Endothelial cell of umbilical vein (primary cell): ENCODE results near the gene PLEKHG3. TPM values are rescaled to one million over a fixed set of nuclear protein-coding genes. Genes with fewer than 3 reads are reported as not detected.

Experiments
- BruUV-seq: library from RNA; stranded (reverse); fragments of 400-500 nt; replicated peaks from 2 replicates; lab custom pipeline; 2021; lab: Mats Ljungman, UMichigan
- CTCF ChIA-PET: fragments of 300-600, 350-600 bp; sonication (Branson Sonifier 250); formaldehyde crosslinking; loops from one replicate; lab custom pipeline; 2021; ENCODE audit warnings: antibody characterized with exemption, inconsistent platforms; lab: Charles Lee
- POLR2A ChIA-PET: fragments of 300-600, 350-600 bp; sonication (Branson Sonifier 250); formaldehyde crosslinking; loops from one replicate; lab custom pipeline; 2021; ENCODE audit warnings: antibody characterized with exemption, inconsistent platforms; lab: Charles Lee
- DNase-seq: peaks from one replicate; pipeline ENCODE4 v3.0.0-alpha.2; 2011; ENCODE audit warnings: low read depth, low spot score
- FAIRE-seq: peaks from 2 replicates; lab custom pipeline; 2011; peaks lifted over from hg19 to GRCh38; lab: Jason Lieb, UNC
- H2AFZ ChIP-seq: 2 replicates; pipeline ENCODE4 v1.6.0; 2012; ENCODE audit warnings: low read depth, low read length, control low read depth, inconsistent platforms
- H3K27ac ChIP-seq: 2 replicates; pipeline ENCODE4 v1.5.1; 2011; ENCODE audit warnings: low read depth, mild to moderate bottlenecking, control low read depth, low read length, moderate library complexity; ENCODE audit not compliant: insufficient read depth
- H3K27me3 ChIP-seq, 2 experiments: 2 replicates each; pipeline versions ENCODE4 v1.6.0 to v1.6.1; 2011; ENCODE audit warnings: low read length in 2 of 2, mixed read lengths in 1 of 2; ENCODE audit not compliant: control insufficient read depth in 2 of 2, insufficient read depth in 2 of 2
- H3K36me3 ChIP-seq, 2 experiments: 2 replicates in 1 of 2; 3 replicates in 1 of 2; pipeline ENCODE4 v1.5.1; 2011; ENCODE audit warnings: low read length in 2 of 2, mild to moderate bottlenecking in 1 of 2, moderate library complexity in 1 of 2; ENCODE audit not compliant: control insufficient read depth in 2 of 2, insufficient read depth in 2 of 2; ENCODE audit errors: extremely low read depth in 1 of 2
- H3K4me1 ChIP-seq: 3 replicates; pipeline ENCODE4 v1.5.1; 2011; ENCODE audit warnings: mild to moderate bottlenecking, low read length; ENCODE audit not compliant: control insufficient read depth, insufficient read depth; ENCODE audit errors: extremely low read depth
- H3K4me2 ChIP-seq: 2 replicates; pipeline ENCODE4 v1.6.1; 2011; ENCODE audit warnings: low read length, control low read depth, mixed read lengths; ENCODE audit not compliant: insufficient read depth
- H3K4me3 ChIP-seq, 3 experiments: fragments of 200-600 bp in 1 of 3; sonication (generic), shearing (Covaris generic) in 1 of 3; replicated peaks in 1 of 3; 2 replicates each; pipeline ENCODE4 v1.5.1; 2011 to 2016; ENCODE audit warnings: control low read depth in 3 of 3, low read length in 3 of 3, mild to moderate bottlenecking in 2 of 3, inconsistent platforms in 1 of 3, low read depth in 1 of 3, moderate library complexity in 1 of 3; ENCODE audit not compliant: insufficient read depth in 1 of 3
- H3K79me2 ChIP-seq: 2 replicates; pipeline ENCODE4 v1.6.0; 2012; ENCODE audit warnings: low read length, inconsistent platforms; ENCODE audit not compliant: control insufficient read depth, insufficient read depth
- H3K9ac ChIP-seq: replicated peaks from 2 replicates; pipeline ENCODE3; 2011; ENCODE audit warnings: low read length, control low read depth; ENCODE audit not compliant: insufficient read depth; ENCODE audit errors: extremely low read depth
- H3K9me1 ChIP-seq: replicated peaks from 3 replicates; pipeline ENCODE4 v1.6.0; 2011; ENCODE audit warnings: mild to moderate bottlenecking, low read length; ENCODE audit not compliant: control insufficient read depth, insufficient read depth; ENCODE audit errors: extremely low read depth
- H3K9me3 ChIP-seq: replicated peaks from 2 replicates; pipeline ENCODE4 v1.5.1; 2012; ENCODE audit warnings: low read length, inconsistent platforms; ENCODE audit not compliant: control insufficient read depth, insufficient read depth
- H4K20me1 ChIP-seq: replicated peaks from 2 replicates; pipeline ENCODE3; 2011; ENCODE audit warnings: mild to moderate bottlenecking, low read length; ENCODE audit not compliant: control insufficient read depth, insufficient read depth; ENCODE audit errors: extremely low read depth
- EZH2 ChIP-seq: IDR thresholded peaks from 2 replicates; pipeline ENCODE4 v1.6.1; 2012; ENCODE audit warnings: borderline replicate concordance, low read depth, mild to moderate bottlenecking, moderate library complexity, low read length, inconsistent platforms; ENCODE audit not compliant: severe bottlenecking
- FOS ChIP-seq: IDR thresholded peaks from 2 replicates; pipeline ENCODE4 v1.6.1; 2011; ENCODE audit warnings: mild to moderate bottlenecking, low read length, moderate library complexity, borderline replicate concordance; ENCODE audit not compliant: insufficient read depth
- GATA2 ChIP-seq: IDR thresholded peaks from 2 replicates; pipeline ENCODE4 v1.7.0; 2011; ENCODE audit warnings: low read depth, mild to moderate bottlenecking, moderate library complexity, mixed read lengths, low read length; ENCODE audit not compliant: insufficient read length, insufficient read depth
- JUN ChIP-seq: IDR thresholded peaks from 2 replicates; pipeline ENCODE4 v1.6.1; 2011; ENCODE audit warnings: borderline replicate concordance, low read depth; ENCODE audit not compliant: insufficient read length, insufficient read depth
- MYC ChIP-seq: IDR thresholded peaks from one replicate; pipeline ENCODE4 v1.6.1; 2011; ENCODE audit warnings: mild to moderate bottlenecking, low read depth, low read length
- POLR2A ChIP-seq: IDR thresholded peaks from 2 replicates; pipeline ENCODE4 v1.6.1; 2012; ENCODE audit warnings: low read depth, mild to moderate bottlenecking, control low read depth, low read length
- POLR2AphosphoS5 ChIP-seq: IDR thresholded peaks from 2 replicates; pipeline ENCODE4 v1.6.1; 2012; ENCODE audit warnings: low read depth, mild to moderate bottlenecking, control low read depth, low read length, moderate library complexity; ENCODE audit not compliant: insufficient read depth
- dilution Hi-C: fragments of 300-500 bp; cut with MboI; formaldehyde crosslinking; loops from one replicate; pipeline ENCODE4 v1.15.0; 2019; ENCODE audit warnings: low sequenced_read_pairs; ENCODE audit not compliant: extremely low pct_ligation_motif_present
- intact Hi-C: fragments of 100-400 bp; cut with micrococcal nuclease; formaldehyde crosslinking; loops from one replicate; pipeline ENCODE4 v1.10.0; 2022
- polyA plus RNA-seq, 4 experiments: library from polyadenylated mRNA; depleted of rRNA in 3 of 4; stranded (reverse) in 3 of 4; unstranded in 1 of 4; fragments of >200 nt; gene quantifications; 2 replicates each; pipeline versions ENCODE4 v1.2.1 to v1.2.3, GENCODE V29; 2011 to 2012; ENCODE audit warnings: missing spikeins in 1 of 4
- total RNA-seq: library from RNA; stranded (reverse); gene quantifications from 2 replicates; pipeline ENCODE4 v1.2.3, GENCODE V29; 2021
- TF ChIP-seq, protein P1 (sequence below): IDR thresholded peaks from 2 replicates; pipeline ENCODE4 v1.6.1; 2011; ENCODE audit not compliant: insufficient read depth, insufficient read length
- TF ChIP-seq, protein P2 (sequence below), 2 donors: IDR thresholded peaks; 1 replicate in 1 of 2; 2 replicates in 1 of 2; pipeline ENCODE4 v1.5.1; 2011; ENCODE audit warnings: low read length in 2 of 2, mild to moderate bottlenecking in 2 of 2, moderate library complexity in 2 of 2, control low read depth in 1 of 2, inconsistent platforms in 1 of 2, low read depth in 1 of 2; ENCODE audit not compliant: insufficient read depth in 1 of 2; ENCODE audit errors: extremely low read depth in 1 of 2

PLEKHG3 gene
- total and polyA plus RNA-seq, 2 donors (not counting 3 experiments of a cell fraction or from before 2014, with no cell fraction given), result 6.6 to 8.0 TPM

DNA sequence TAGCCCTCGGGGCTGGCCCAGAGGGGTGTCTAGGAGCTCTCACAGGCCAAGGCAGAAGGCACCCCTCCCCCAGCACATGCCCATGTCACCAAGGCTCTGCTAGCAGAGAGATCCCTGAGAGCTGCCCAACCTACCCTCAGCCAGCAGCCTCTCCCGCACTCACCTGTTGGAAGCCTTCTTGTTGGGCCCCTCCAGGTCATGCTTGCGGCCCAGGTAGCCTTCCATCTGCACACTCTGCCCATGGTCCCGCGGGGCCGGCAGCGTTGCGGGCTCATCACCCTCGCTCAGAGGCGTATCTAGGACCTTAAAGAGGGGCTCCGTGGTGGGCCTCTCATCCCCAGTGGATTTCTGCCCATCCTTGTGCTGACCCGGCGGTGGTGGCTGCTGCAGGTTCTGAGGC lies 49.1 kb downstream of the PLEKHG3 start:
- H3K9ac ChIP-seq, result no peak overlapping the region
- no peaks in the 10 kb centered on the region for H3K36me3 ChIP-seq
- H4K20me1 ChIP-seq, result no peaks in the 10 kb centered on the region
- H2AFZ ChIP-seq, result no peak overlapping the region
- no peaks in the 10 kb centered on the region for H3K9me1 ChIP-seq
- no peaks in the 10 kb centered on the region for H3K9me3 ChIP-seq
- DNase-seq, result no peak
- dilution Hi-C loops, result no loop called here
- BruUV-seq, result no TSS peak
- ChIA-PET POLR2A (no interaction called here), CTCF (no interaction called here)
- H3K79me2 ChIP-seq, result no peaks in the 10 kb centered on the region
- no peak overlapping the region for H3K4me2 ChIP-seq
- intact Hi-C loops, result no loop called here
- TF ChIP-seq MYC, result no peak
- TF ChIP-seq, protein P1, sequence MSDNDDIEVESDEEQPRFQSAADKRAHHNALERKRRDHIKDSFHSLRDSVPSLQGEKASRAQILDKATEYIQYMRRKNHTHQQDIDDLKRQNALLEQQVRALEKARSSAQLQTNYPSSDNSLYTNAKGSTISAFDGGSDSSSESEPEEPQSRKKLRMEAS, result no peak
- TF ChIP-seq POLR2A, result no peak
- no peak for TF ChIP-seq POLR2AphosphoS5
- TF ChIP-seq, protein P2, sequence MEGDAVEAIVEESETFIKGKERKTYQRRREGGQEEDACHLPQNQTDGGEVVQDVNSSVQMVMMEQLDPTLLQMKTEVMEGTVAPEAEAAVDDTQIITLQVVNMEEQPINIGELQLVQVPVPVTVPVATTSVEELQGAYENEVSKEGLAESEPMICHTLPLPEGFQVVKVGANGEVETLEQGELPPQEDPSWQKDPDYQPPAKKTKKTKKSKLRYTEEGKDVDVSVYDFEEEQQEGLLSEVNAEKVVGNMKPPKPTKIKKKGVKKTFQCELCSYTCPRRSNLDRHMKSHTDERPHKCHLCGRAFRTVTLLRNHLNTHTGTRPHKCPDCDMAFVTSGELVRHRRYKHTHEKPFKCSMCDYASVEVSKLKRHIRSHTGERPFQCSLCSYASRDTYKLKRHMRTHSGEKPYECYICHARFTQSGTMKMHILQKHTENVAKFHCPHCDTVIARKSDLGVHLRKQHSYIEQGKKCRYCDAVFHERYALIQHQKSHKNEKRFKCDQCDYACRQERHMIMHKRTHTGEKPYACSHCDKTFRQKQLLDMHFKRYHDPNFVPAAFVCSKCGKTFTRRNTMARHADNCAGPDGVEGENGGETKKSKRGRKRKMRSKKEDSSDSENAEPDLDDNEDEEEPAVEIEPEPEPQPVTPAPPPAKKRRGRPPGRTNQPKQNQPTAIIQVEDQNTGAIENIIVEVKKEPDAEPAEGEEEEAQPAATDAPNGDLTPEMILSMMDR (IDR thresholded peaks at IDR 0.05; ENCODE audit: extremely low read depth in 1 of 2, insufficient read depth in 1 of 2, low read depth in 1 of 2, low read length in 2 of 2), result no peak
- no peak for TF ChIP-seq GATA2
- no peak for TF ChIP-seq EZH2
- no peak for TF ChIP-seq JUN
- no peak for TF ChIP-seq FOS
- H3K27ac ChIP-seq, result no peak overlapping the region
- H3K4me3 ChIP-seq, result no peak overlapping the region
- FAIRE-seq, result no peak
- H3K27me3 ChIP-seq, result peaks cover 0 to 2% of the 10 kb centered on the region in 2 experiments
- no peaks in the 10 kb centered on the region for H3K4me1 ChIP-seq
